ENCODE data around the gene NTNG1.
"Not testable (repeated sequence)": the region's sequence is repeated elsewhere in the genome, so short reads cannot be mapped to it uniquely, and the experiment has no call there.

Gene NTNG1

GRCh38 chr1:107140703-107141490 lies at the start of gene NTNG1:
TSS of gene NTNG1 (plus strand) at chr1:107141039.
- DNase-seq (ENCODE audit: low read depth in 2 of 2), result no peak

DNA sequence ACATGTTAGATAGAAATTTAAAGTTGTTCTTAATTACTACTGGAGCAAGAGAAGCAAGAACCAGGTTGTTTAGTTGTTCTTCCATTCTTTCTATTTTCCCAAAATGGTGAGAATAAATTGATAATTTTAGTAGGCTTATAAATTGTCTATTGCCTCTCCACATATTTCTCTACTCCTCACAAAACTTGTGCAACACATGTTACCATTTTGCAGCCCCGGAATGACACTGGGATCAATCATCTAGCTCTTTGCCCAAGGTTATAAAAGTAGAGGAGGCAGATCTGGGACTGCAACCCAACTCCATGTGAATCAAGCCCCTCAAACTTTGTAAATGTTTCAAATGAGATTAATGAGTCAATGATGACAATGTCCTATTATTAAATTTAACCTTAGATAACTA lies 49.4 kb upstream of the NTNG1 start:
- DNase-seq (ENCODE audit: low read depth in 2 of 2), result no peak

- DNase-seq (ENCODE audit: low read depth in 2 of 2), result not testable (repeated sequence)
Observed at GRCh38 chr1:107093395-107093794, 47.4 kb upstream of the NTNG1 start.

- no peak for DNase-seq (ENCODE audit: low read depth in 2 of 2)
Observed at GRCh38 chr1:107095647-107096046, 45.2 kb upstream of the NTNG1 start.

DNA sequence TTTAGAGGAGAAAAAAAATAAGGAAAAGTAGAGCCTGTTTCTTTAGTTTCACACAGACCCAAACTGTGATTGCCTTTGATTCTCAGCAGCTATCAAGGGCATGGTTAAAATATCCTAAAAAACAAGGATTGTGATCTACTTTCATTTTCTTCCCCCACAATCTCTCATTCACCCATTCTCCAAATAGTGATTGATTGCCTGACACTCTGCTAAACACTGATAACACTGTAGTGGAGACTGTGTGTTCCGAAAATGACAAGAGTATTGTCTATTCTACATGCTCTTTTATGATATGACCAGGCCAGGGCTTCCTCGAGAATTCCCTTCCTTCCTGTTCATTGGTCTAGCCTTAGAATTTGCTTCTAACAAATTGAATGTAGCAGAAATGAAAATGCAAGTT lies 44.1 kb upstream of the NTNG1 start:
- no peak for DNase-seq (ENCODE audit: low read depth in 2 of 2)

- DNase-seq (ENCODE audit: low read depth in 2 of 2), result no peak
Observed at GRCh38 chr1:107098961-107099360, 41.9 kb upstream of the NTNG1 start.

DNA sequence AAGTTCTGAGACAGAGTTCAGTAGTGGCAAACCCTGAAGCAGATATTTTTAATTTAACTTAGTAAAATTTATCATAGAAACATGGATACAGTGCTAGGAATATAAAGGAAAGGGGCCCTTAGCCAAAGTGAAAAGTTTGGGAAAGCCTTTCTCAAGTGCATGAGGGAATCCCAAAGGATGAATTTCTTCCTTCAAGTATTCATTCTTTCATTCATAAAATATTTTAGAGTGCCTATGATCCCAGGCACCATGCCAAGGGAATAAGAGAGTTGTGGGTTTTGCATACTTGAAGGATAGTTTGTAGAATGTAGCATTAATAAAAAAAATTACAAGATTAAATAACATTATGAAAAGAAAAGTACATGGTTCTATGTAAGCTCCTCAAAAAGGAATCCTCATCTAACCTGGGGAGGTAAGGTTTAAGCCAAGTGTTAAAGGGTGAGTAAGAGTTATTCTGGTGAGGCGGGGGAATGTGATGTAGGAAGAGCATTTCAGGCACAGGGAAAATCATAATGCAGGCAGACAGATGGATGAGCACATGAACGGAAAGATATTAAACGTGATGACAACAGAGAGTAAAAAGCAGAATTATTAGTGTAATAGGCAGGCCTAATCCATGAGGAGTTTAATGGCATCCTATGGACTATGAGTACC lies 40.4 kb upstream of the NTNG1 start:
- no peak for DNase-seq (ENCODE audit: low read depth in 2 of 2)

GRCh38 chr1:107105914-107106313 lies 34.9 kb upstream of the NTNG1 start:
- DNase-seq (ENCODE audit: low read depth in 2 of 2), result no peak

DNA sequence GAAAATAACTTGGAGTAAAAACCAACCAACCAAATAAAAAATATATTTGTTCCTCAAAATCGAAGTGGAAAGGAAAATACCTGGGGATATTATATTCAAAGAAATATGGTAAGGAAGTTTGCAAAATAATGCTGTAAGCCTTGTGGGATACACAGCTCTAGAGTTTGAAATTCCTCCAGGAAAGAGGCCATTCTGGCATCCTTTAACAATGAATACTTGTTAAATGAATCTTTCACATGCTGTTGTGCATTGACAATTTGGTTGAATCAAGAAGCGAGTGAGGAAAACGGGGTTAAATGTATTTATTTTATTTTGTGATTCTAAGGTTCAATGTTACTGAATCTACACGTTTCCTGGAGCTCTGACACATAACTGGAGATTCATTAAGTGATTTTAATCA lies 30.5 kb upstream of the NTNG1 start:
- DNase-seq (ENCODE audit: low read depth in 2 of 2), result no peak

GRCh38 chr1:107116306-107116790 lies 24.5 kb upstream of the NTNG1 start:
- no peak for DNase-seq (ENCODE audit: low read depth in 2 of 2)

GRCh38 chr1:107122225-107122624 lies 18.6 kb upstream of the NTNG1 start:
- no peak for DNase-seq (ENCODE audit: low read depth in 2 of 2)

GRCh38 chr1:107123741-107124140 lies 17.1 kb upstream of the NTNG1 start:
- DNase-seq (ENCODE audit: low read depth in 2 of 2), result no peak

DNA sequence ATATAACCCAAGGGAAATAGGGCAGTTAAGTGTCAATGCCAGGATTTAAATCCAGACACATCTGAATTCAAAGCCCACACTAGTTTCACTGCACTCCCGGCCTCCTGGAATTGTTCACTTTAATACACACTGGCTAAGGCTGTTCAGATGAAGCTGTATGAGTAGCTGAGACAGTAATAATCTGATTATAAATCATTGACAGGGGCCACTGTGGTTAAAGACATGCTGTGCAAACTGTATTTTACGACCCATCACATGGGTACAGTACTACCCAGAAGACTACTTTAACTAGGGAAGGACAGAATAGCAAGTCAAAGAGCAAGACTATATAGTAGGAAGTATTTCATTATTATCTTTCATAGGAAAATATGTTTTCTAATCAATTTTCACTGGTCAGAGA lies 16.1 kb upstream of the NTNG1 start:
- no peak for DNase-seq (ENCODE audit: low read depth in 2 of 2)

- no peak for DNase-seq (ENCODE audit: low read depth in 2 of 2)
Observed at GRCh38 chr1:107132195-107132594, 8.6 kb upstream of the NTNG1 start.

GRCh38 chr1:107132780-107133179 lies 8.1 kb upstream of the NTNG1 start:
- no peak for DNase-seq (ENCODE audit: low read depth in 2 of 2)

DNA sequence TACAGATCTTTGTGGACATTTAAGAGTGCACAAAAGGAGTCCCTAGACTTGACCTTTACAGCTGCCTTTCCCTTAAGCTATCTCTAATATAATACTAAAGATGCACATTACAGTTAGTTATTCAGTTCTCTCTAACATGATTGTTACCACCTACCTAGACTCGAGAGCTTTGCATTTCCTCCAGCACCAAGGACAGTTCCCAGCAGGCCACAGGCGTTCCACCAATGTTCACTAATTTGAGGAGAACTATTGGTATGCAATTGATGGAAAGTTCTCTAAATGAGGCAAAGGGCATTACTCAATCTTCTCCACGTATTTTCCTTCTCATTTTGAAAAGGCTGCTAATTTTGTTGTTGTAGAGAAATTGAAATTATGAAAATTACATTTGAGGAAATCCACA lies 5.4 kb upstream of the NTNG1 start:
- no peak for DNase-seq (ENCODE audit: low read depth in 2 of 2)

DNA sequence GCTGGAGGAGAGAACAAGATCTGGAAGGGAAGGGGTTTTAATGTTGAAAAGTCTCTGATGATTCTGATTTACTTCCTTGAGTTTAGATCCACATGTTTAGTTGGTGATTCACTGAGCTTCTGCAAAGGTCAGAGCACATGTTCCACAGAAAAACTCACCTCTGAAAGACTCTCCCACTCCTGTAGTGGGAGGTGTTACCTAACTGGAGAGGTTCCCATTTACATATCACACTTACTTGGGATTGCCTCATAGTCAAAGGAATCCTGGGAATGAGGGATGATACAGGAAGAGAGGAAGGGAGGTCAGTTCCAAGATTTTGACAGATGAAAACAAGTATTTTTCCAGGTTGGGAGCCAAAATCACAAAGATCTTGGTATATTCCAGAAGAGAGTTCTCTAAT lies 2.7 kb upstream of the NTNG1 start:
- DNase-seq (ENCODE audit: low read depth in 2 of 2), result no peak

DNA sequence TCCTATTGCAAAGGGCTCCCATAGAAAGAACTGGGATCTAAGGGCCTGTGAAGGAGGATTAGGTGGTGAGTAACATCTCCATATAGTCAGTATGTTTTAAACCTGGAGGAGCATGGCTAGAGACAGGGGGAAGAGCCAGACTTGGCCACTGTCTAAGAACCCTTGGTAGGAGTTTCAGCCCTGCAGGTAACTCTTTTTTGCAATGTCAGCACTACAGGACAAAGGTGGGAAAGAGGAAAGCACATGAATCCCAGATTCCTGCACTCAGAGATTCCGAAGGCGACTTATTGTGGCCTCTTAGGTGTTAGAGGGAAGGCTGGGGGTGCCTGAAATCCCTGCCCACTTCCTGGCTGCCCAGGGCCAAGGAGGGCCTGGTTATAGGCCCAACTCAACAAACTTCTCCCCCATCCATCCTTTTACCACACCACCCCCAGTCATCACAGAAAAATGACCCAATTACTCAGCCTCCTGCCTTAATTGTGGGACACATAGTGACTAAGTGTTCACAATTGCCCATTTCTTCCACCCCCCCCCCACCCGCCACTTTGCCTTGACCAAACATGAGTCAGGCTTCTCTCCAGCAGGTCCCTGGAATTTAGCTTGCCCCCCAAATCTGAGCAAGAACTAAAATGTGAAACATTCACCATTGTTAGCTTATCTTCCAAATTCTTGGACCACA lies 1.9 kb upstream of the NTNG1 start:
- DNase-seq (ENCODE audit: low read depth in 2 of 2), result no peak

DNA sequence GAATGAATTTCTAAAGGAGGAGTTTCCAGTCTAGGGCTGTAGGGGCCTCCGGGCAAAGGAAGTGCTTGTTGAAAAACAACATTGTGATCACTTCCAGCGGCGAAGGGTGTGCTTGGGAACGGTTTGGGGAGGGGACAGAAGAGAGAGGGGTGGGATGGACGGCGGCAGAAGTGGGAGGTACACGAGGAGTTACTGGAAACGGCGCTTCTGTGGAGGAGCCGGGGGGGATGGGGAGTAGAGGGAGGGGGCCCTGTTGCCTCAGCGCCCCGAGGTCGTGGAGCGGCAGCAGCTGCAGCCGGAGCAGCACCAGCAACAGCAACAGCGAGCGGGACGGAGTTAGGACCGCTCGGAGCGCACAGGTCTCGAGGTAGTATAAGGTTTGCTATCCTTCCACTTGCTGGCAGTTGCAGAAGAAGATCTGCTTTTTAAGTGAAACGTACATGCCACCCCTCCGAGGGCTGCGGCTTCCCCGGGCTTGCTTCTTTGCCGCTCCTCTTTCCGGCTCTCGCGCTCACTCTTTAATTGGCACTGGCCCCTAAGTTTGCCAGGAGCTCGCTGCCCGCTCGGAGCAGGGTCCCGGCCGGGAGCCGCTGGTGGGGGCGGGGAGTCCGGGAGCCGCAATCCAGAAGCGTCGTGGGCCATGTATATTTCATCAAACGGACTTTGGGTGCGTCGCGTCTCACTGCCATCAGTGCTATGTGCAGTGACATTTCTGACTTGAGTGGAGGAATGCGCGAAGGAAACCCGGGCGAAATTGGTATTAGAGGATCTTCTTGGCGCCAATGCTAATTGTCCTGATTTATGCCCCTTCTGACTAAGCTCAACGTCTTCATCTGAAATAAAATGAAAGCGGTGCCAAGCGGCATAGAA lies 771 bp upstream of the NTNG1 start:
- DNase-seq (ENCODE audit: low read depth in 2 of 2), result no peak

DNA sequence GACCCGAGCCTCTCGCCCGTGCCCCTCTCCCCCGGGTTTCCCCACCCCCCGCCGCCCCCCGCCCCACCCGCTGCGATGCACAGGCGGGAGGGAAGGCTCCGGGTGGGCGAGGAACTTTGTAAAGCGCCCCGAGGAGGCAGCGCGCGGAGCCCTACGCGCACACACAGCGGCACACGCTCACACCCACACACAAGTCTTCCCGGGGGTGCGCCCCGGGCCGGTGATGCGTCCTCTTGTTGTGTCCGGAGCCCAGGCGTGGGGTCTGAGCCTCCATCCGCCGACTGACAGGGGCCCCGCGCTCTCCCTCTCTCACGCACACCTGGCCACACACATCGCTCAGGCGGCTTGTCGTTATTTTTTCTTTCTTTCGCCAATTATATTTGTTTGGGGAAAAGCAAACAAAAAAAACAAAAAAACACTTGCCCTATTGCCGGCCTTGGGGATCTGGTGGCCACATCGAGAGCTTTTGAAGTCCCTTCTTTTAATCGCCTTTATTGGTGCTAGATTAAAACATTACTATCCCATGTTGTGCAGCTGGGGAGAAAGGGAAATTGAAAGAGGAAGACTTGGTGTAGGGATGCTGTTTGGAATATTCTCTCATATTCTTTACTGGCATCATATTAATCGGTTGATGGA lies 770 bp downstream of the NTNG1 start:
- no peak for DNase-seq (ENCODE audit: low read depth in 2 of 2)

DNA sequence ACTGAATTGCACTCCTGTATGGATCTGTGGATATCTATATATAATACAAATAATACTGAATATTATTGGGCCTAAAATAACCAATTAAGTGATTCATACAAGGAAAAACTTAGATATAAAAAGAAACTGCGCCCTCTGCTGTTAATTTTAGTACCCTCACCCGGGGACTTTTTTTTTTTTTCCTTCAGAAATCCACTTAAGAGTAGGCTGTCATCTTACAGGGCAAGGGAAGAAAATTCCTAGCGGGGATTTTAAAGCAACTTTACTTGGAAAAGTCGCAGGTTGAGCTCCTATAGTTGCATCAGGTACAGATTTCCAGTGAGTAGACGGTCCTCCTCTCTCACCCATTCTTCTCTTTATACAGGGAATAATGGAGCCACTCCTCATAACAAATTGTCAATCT lies 1.3 kb downstream of the NTNG1 start:
- DNase-seq (ENCODE audit: low read depth in 2 of 2), result no peak
